ENCODE results near the gene SLC12A7. TPM values are rescaled to one million over a fixed set of nuclear protein-coding genes. Genes with fewer than 3 reads are reported as not detected.

SLC12A7 gene
- total RNA-seq, 2 experiments from 2014 or later = 0.06 TPM; not detected in 1

DNA sequence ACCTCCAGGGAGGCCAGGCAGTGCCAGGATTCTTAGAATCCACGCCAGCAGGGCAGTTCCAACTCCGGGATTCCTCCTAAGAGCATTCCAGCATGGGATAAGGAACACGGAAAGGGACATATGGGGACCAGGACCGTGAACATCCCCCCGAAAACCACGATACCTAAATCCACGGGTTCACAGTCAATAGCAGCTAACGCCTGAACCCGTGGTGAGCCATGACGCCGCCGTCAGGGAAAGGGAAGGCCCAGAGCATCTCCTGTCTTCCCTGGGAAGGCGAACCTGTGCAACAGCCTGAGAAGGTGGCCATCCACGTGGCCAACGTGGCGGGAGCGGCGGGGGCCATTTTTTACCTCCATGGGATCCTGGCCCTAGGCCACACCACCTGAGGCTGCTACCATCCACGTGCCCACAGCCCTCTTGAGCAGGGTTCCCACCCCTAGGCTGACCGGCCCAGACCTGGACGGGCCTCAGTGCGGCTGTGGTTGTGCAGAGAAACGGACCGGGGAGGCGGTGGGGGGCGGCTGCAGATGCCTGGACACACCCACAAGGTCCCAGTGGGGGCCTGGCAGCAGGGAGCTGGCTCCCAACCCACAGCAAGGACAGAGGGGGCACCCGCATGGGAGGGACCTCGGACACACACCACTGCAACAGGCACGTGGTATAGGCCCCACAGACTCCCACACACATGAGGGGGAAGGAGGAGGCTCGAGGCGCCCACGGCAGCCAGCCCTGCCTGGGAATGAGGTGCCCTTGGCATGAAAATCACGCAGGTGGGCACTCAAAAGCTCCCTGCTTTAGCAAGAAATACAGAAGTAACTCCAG lies 42.8 kb downstream of the SLC12A7 start:
- intact Hi-C loops (cut with micrococcal nuclease; ENCODE audit: unreplicated experiment) = no loop called here
- H3K79me2 ChIP-seq (ENCODE audit: insufficient read depth, low read depth, low read length) = no peaks in the 10 kb centered on the region
- no peak overlapping the region for H3K4me3 ChIP-seq (ENCODE audit: low read depth, low read length, poor library complexity, severe bottlenecking)
- no peak overlapping the region for H3K4me2 ChIP-seq (ENCODE audit: low read length)
- H3K4me1 ChIP-seq (ENCODE audit: insufficient read depth, low read length, poor library complexity, severe bottlenecking) = no peaks in the 10 kb centered on the region
- H2AFZ ChIP-seq (ENCODE audit: low read length) = no peak overlapping the region
- no peaks in the 10 kb centered on the region for H3K9me3 ChIP-seq (ENCODE audit: low read length)
- no peaks in the 10 kb centered on the region for H3K9me2 ChIP-seq (ENCODE audit: insufficient read depth, low read length)
- no peaks in the 10 kb centered on the region for H3K36me3 ChIP-seq (ENCODE audit: insufficient read depth, low read length)
- BruUV-seq (replicated peaks) = no TSS peak
- no peaks in the 10 kb centered on the region for H4K20me1 ChIP-seq (ENCODE audit: insufficient read depth, low read length)
- TF ChIP-seq, protein P1, sequence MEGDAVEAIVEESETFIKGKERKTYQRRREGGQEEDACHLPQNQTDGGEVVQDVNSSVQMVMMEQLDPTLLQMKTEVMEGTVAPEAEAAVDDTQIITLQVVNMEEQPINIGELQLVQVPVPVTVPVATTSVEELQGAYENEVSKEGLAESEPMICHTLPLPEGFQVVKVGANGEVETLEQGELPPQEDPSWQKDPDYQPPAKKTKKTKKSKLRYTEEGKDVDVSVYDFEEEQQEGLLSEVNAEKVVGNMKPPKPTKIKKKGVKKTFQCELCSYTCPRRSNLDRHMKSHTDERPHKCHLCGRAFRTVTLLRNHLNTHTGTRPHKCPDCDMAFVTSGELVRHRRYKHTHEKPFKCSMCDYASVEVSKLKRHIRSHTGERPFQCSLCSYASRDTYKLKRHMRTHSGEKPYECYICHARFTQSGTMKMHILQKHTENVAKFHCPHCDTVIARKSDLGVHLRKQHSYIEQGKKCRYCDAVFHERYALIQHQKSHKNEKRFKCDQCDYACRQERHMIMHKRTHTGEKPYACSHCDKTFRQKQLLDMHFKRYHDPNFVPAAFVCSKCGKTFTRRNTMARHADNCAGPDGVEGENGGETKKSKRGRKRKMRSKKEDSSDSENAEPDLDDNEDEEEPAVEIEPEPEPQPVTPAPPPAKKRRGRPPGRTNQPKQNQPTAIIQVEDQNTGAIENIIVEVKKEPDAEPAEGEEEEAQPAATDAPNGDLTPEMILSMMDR (conservative IDR thresholded peaks at IDR 0.05; ENCODE audit: low read length) = no peak
- TF ChIP-seq EZH2phosphoT487 (IDR thresholded peaks at IDR 0.05; ENCODE audit: borderline replicate concordance, low read depth, low read length) = no peak
- POLR2A ChIA-PET = no interaction called here
- DNase-seq (ENCODE audit: low spot score) = no peak
- CTCF ChIA-PET (ENCODE audit: unreplicated experiment) = interaction anchor here (0.5 kb wide), 1 partner anchor 64 kb away, joined by 12 read pairs; no protein-coding TSS in a partner anchor
- H3K27ac ChIP-seq (ENCODE audit: low read depth, low read length, poor library complexity, severe bottlenecking) = no peak overlapping the region

DNA sequence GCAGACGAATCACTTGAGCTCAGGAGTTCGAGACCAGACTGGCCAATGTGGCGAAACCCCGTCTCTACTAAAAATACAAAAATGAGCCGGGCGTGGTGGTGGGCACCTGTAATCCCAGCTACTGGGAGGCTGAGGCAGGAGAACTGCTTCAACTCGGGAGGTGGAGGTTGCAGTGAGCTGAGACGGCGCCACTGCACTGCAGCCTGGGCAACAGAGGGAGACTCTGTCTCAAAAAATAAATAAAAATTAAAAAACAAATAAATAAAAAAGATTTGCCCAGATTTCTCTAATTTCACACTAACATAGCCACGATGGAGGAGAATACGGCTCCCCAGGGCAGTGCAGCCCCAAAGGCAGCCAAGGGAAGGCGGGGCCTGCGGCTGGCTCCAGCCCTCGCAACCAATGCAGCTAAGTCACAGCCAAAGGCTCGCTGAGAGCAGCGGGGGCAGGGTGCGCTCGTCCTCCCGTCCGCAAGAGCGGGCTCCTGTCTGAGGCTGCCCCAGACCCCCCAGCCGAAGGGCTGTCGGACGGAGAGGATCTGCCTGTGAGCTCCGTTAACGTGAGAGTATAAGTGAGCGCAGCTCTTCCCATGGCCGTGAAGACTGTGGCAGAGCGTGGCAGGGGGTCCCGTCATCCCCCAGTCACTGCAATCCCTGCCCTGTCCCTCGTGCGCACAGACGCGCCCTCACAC lies 43.5 kb downstream of the SLC12A7 start:
- no peak for TF ChIP-seq EZH2phosphoT487 (IDR thresholded peaks at IDR 0.05; ENCODE audit: borderline replicate concordance, low read depth, low read length)
- TF ChIP-seq, protein P1 (conservative IDR thresholded peaks at IDR 0.05; ENCODE audit: low read length) = no peak
- no peaks in the 10 kb centered on the region for H3K9me3 ChIP-seq (ENCODE audit: low read length)
- H3K79me2 ChIP-seq (ENCODE audit: insufficient read depth, low read depth, low read length) = no peaks in the 10 kb centered on the region
- DNase-seq (ENCODE audit: low spot score) = no peak
- no peak overlapping the region for H3K4me2 ChIP-seq (ENCODE audit: low read length)
- no peaks in the 10 kb centered on the region for H3K4me1 ChIP-seq (ENCODE audit: insufficient read depth, low read length, poor library complexity, severe bottlenecking)
- H4K20me1 ChIP-seq (ENCODE audit: insufficient read depth, low read length) = no peaks in the 10 kb centered on the region
- ChIA-PET CTCF (ENCODE audit: unreplicated experiment) (interaction anchor here (0.5 kb wide), 1 partner anchor 65 kb away, joined by 12 read pairs; no protein-coding TSS in a partner anchor), POLR2A (no interaction called here)
- no peaks in the 10 kb centered on the region for H3K9me2 ChIP-seq (ENCODE audit: insufficient read depth, low read length)
- no TSS peak for BruUV-seq (replicated peaks)
- no peaks in the 10 kb centered on the region for H3K36me3 ChIP-seq (ENCODE audit: insufficient read depth, low read length)
- no peak overlapping the region for H3K27ac ChIP-seq (ENCODE audit: low read depth, low read length, poor library complexity, severe bottlenecking)
- intact Hi-C loops (cut with micrococcal nuclease; ENCODE audit: unreplicated experiment) = no loop called here
- H2AFZ ChIP-seq (ENCODE audit: low read length) = no peak overlapping the region
- no peak overlapping the region for H3K4me3 ChIP-seq (ENCODE audit: low read depth, low read length, poor library complexity, severe bottlenecking)
